GF-D8 (cell line): Measurements from ENCODE around the gene USP5.
A peak's percentile ranks its signal among the peaks of the same experiment; 100 is the strongest.
"Not testable (repeated sequence)": the region's sequence is repeated elsewhere in the genome, so short reads cannot be mapped to it uniquely, and the experiment has no call there.

Experiments
- DNase-seq: peaks from one replicate; lab custom pipeline; 2025; lab: John Stamatoyannopoulos, UW

USP5 gene

DNA sequence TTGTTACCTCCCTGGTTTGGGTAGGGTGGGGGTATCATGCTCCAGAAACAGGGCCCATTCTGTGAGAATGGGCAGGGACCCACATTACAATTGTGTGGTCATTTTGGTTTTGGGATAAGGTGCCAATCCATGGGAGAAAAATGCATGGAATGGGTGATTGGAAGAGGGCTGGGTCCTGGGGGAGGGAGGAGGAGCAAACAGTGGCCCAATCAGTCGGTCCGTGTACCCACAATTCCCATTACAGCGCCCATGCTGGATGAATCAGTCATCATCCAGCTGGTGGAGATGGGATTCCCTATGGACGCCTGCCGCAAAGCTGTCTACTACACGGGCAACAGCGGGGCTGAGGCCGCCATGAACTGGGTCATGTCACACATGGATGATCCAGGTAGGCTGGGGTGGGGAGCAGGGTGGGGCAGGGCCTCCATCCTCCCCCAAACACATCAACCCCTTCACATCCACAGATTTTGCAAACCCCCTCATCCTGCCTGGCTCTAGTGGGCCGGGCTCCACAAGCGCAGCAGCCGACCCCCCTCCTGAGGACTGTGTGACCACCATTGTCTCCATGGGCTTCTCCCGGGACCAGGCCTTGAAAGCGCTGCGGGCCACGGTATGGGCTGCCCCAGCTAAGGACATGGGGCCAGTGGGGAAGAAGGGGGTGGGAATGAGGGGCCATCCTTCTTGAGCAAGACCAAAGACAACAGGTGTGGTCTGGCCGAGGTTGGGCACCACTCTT, 11.8 kb downstream of the USP5 start:
- no peak for DNase-seq

DNA sequence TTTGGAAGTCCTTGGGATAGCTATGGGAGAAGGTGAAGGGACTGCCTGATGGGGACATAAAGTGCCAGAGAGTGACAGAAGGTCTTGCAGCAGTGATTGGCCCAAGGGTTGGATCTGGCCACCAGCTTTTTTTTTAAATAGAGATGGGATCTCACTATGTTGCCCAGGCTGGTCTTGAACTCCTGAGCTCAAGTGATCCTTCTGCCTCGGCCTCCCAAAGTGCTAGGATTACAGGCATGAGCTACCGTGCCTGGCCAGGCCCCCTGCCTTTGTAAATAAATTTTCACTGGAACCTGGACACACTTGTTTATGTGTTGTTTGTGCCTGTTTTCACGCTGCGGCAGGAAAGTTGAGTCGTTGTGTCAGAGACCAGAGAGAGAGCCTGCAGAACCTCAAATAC, 13.4 kb downstream of the USP5 start:
- not testable (repeated sequence) for DNase-seq

DNA sequence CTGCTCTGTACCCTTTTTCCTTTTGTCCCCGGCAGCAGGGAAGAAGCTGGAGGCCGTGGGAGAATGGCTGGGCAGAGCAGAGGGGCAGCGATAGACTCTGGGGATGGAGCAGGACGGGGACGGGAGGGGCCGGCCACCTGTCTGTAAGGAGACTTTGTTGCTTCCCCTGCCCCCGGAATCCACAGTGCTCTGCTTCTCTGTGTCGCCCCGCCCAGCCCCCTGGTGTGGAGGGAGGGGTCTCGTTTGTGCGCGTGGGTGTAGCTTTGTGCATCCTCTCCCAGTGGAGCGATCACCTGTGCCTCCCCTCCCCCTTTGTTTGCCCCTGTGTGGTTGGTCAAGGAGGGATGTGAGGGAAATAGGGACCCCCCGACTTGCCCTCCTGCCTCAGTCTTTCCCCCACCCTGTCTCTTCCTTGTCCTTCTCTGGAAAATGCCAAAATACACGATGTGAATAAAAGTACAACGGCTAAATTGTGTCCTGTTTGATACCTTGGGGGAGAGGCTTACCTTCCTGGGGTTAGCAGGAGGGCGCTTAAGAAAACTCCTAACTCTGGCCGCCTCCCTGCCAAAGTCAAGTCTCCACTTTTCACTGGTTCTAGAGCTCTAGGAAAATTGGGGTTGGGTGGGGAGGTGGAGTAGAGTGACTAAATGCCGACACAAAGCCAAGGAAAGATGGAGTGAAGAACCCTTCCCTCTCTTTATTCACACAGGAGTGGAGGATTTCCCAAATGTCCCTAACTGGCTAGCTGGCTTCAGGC, 14.4 kb downstream of the USP5 start:
- no peak for DNase-seq

DNA sequence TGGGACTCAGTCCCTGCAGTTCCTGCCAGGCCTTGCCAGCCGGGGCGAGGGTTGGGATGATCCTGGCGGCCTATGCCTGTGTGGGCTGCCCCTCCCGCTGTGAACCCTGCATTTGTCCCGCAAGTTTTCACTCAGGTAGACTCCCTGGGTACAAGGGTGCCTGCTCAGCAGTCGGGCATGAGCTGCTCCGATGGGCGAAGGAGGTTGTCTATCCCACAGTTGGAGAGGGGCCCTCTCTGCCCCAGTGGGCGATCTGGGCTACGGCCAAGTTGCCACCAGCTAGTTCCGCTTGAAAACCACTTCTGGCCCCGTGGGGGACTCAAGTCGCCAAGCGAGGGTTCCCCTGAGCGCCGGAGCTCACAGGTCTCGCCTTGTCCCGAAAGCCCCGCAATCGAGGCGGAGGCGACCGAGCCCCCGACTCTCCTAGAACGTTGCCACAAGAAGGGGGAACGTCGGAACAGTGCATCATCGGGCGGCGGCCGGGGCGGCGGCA, 15.0 kb downstream of the USP5 start:
- DNase-seq = no peak

DNA sequence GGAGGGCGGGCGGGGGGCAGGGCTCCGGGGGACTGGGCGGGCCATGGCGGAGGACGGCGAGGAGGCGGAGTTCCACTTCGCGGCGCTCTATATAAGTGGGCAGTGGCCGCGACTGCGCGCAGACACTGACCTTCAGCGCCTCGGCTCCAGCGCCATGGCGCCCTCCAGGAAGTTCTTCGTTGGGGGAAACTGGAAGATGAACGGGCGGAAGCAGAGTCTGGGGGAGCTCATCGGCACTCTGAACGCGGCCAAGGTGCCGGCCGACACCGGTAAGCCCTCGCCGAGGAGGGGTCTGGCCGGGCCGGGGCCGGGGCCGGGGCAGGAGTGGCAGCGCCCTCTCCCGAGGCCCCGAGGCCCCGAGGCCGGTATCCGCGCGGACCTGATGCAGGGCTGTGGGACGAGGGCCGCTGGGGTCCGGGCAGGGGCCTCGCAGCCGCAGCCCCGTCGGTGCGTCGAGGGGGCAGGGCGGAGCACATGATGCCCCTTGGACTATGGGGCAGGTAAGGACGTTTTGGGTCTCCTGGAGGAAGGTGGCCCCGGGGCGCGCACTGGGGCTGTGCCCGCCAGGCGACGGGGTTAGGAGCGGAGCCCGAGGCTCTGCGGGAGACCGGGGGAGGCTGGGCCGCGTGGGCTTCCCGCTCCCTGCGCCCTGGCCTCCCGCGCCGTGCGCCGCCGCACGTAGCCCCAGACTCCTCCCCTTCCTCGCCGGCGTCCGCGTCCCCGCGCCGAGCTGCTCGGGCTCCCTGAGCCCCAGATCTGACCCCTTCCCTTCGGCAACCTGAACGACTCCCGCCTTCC, 15.7 kb downstream of the USP5 start, which contains the start of gene TPI1:
Gene TPI1, plus strand, starts transcription at position 119 of the 798 bp plus-strand sequence. Its CDS starts 36 bp downstream, at position 155.
- peak; percentile 51 for DNase-seq

DNA sequence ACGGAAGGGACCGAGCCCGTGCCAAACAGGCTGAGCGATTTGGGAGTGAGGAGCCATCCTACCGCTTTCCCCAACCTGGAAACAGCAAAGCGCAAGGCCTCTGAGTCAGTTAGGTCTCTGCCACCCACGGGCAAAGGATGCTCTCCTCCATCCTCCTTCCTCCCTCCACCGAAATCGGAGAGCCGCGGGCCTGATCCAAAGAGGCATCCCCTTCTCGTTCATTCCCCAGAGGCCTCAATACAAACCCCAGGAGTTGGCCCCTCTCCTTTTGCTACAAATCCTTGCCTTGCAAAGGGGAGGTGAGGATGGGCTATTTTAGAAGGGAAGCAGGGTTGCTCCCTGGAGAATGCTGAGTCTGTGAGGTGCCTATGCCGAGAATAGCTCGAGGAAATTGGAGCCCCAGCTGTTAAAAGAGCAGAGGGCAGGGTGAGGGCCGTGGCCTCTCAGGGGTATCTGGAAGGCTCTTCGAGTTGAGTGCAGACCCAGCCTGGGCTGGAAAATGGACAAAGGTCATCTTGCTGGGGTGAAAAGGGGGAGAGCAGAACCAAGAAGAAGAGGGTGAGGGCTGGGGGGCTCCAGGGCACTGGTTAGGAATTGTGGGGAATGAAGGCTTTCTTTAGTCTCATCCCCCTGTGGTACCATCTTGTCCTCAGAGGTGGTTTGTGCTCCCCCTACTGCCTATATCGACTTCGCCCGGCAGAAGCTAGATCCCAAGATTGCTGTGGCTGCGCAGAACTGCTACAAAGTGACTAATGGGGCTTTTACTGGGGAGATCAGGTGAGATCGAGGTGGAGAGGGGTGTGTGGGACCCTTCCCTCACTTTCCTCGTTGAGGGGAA, 16.5 kb downstream of the USP5 start:
- DNase-seq = no peak

DNA sequence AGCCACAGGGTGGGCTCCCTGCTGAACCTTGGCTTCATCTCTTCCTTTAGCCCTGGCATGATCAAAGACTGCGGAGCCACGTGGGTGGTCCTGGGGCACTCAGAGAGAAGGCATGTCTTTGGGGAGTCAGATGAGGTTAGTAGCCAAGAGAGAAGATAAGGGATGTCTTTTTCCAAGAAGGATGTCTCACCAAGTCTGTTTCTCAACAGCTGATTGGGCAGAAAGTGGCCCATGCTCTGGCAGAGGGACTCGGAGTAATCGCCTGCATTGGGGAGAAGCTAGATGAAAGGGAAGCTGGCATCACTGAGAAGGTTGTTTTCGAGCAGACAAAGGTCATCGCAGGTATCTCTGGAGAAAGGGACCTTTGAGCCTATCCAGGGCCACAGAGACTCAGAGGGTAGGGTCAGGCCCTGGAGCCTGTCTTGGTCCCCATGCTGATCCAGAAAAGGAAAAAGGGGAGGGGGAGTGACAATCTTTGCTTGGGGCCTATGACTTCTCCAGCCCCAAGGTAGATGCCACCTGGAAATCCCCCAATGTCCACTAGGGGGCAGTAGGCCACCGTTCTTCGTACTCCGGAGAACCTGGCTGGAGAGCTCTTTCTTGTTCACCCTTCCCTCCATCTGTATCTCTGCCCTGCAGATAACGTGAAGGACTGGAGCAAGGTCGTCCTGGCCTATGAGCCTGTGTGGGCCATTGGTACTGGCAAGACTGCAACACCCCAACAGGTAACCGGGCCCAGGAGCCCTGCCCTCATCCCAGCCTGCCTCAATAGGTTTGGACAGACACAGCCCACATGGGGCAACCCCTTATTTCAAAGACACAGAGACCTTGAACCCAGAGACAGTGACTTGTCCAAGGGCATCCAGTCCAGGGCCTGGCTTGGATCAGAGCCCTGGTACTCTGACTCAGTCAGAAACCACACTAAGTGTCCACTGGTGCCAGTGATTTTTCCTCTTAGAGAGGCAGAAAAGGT, 17.4 kb downstream of the USP5 start:
- no peak for DNase-seq

DNA sequence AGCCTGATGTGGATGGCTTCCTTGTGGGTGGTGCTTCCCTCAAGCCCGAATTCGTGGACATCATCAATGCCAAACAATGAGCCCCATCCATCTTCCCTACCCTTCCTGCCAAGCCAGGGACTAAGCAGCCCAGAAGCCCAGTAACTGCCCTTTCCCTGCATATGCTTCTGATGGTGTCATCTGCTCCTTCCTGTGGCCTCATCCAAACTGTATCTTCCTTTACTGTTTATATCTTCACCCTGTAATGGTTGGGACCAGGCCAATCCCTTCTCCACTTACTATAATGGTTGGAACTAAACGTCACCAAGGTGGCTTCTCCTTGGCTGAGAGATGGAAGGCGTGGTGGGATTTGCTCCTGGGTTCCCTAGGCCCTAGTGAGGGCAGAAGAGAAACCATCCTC, 18.4 kb downstream of the USP5 start:
- DNase-seq = not testable (repeated sequence)

DNA sequence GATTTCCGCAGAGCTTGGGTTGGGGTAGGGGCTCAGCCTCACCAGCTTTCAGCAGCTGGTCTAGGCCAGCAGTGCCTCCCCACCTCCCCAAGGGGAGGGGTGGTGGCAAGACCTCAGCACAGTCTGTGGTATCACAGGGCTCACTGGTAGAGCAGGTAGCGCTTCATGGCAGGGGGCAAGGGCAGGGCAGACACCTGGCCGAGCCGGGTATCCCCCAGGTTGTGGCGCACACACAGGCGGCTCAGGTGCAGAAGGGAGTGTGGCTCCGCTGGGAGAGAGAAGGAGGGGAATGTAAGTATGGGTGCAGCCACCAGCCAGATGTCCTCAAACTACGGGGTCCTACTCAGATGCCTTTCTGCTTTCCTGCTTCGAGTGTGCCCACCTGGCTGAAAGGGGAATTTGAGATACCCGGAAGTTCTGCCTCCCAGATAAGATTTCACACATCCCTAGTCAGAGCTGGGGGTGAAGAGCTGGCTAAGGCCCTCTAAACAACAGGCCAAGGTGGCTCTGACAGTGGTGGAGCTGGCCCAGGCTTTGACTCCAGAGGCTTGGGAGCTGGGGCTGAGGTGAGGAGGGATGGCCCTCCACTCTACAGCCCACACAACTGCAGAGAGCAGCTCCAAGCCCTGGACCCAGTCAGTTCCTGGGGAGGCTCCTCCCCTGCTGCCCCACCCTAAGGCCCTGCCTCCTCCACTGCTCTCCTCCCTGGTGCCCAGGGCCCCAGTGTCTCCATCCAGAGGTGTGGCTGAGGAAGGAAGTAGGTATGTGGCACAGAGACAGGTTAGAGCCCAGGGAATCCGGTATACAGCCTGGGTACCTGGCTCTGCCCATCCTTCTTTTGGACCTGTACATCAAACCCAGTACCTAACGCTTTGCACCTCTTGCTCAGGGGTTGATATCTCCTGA, 19.4 kb downstream of the USP5 start:
- no peak for DNase-seq

DNA sequence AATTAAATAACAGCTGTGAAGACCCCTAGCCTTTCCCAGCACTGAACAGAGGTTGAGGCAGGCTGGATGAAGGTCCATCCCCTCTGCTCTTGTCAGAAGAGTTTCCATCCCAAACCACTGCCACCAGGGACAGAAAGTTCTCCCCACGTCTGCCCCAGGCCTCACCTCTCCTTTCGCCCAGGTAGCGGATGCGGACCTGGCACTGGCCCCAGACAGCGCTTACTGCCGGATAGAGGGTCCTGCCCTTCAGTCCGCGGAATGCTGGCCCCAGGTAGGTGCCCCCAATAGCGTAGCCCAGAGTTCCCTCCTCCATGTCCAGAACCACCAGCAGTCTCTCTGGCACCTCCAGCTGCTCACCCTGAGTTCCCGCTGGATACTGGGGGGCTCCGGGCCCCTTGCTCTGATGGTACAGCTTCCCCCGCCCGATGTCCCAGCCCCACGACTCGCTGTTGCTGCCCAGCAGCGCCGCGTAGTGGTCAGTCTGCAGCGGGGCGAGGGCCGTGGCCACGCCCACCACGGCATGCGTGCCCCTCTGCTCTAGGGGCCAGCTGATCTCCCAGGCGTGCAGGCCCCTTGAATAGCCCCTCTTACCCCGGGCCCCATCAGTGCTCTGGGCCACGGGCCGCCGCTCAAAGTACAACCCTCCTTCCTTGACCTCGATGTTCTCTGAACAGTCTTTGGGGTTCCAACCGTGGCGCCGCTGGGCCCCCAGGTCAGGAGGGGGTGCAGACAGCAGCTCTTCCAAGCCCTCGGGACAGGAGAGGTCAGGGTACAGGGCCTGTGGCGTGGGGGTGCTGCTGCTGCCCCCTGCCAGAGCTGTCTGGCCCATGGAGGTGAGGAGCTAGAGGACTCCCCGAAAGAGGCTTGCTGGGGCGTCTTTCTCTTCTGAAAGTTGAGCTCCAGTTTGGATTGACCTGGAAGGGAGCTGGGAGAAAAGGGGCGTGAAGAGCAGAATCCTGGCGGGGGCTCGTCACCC, 20.4 kb downstream of the USP5 start:
- peak; percentile 23 for DNase-seq

DNA sequence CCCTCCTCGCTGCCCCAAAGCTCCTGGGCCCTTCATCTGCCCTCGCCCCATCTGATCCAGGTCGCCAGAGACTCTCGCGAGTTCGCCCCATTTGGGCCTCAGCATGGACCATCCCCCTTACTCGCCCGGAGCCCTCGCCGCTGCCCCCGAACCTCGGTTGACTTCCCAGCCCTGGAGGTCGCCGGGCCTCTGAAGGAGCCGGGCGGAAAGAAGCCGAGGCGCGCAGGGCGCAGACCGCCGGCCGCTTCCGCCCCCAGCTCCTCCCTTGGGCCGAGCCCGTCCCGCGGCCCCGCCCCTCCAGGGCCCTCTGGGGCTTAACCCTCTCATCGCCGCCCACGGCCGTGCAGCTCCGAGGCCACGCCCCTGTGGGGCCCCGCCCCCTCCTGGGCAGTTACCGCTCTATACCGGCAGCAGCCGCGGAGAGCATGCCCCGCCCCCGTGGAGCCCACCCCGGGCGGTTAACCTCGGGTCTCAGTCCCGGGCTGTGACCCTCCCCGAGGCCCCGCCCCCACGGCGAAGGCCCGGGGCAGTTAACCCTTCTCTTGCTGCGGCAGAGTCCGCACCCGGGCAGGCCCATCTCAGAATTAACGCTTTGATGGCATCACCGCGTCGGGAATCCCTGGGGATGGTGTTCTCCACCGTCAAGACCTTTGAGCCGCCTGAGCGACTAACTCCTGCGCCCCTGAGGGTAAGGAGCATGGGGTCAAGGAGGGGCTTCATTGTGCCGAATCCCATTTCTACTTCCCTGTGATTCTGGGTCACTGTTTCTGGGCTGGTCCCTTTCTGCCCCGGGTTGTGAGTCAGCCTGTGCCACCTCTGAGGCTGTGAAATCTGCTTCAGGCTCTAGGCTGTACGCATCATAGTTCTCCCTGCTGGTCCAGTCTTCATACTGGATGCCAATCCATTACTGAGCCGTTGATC, 21.4 kb downstream of the USP5 start, which contains the start of gene SPSB2:
Gene SPSB2, minus strand, starts transcription at position 210 of the 921 bp plus-strand sequence. CDS start 402 bp downstream, outside the sequence.
- DNase-seq = peak; percentile 79

DNA sequence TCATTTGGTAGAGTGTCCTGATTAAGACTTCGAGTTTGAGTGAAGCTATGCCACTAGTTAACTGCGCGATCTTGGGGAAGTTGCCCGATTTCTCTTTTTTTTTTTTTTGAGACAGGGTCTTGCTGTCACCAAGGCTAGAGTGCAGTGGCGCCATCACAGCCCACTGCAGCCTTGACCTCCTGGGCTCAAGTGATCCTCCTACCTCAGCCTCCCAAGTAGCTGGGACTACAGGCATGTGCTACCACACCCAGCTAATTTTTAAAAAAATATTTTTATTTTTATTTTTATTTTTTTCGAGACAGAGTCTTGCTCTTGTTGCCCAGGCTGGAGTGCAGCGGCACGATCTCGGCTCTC, 22.0 kb downstream of the USP5 start:
- DNase-seq = not testable (repeated sequence)

DNA sequence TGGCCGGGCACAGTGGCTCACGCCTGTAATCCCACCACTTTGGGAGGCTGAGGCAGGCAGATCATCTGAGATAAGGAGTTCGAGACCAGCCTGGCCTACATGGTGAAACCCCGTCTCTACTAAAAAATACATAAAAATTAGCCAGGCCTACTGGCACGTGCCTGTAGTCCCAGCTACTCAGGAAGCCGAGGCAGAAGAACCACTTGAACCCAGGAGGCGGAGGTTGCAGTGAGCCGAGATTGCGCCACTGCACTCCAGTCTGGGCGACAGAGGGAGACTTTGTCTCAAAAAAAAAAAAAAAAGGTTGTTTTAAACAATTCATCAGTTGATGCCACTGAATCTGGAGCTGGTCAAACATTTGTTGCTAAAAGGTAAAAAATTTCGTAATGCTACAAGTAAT, 27.9 kb downstream of the USP5 start:
- DNase-seq = not testable (repeated sequence)

DNA sequence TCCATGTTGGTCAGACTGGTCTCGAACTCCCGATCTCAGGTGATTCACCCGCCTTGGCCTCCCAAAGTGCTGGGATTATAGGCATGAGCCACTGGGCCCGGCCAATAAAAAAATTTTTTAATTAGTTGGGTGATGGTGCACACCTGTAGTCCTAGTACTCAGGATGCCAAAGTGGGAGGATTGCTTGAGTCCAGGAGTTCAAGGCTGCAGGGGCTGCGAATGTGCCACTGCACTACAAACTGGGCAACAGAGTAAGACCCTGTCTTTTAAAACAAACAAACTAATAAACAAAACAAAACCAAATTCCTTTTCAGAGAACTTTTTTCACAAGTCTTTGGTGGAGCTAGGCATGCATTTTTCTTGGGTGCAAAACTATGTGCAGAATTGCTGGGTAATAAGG, 31.3 kb downstream of the USP5 start:
- no peak for DNase-seq

DNA sequence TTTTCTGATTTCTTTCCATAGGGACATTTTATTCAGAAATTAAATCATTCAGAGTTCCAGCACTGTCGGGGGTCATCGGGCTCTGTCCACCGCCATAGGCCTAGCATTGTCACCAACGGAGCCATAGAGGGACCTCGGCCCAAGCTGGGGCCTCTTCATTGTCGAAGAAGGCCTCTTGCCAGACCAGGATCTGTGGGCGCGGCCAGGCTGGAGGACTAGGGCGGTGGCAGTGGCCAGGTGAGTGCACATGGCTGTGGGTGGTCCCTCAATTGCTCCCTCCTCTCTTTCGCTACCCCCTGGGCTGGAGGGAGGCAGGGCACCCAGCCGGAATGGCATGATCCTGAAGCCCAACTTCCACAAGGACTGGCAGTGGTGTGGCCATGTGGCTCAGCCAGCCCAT, 31.7 kb downstream of the USP5 start:
- no peak for DNase-seq

DNA sequence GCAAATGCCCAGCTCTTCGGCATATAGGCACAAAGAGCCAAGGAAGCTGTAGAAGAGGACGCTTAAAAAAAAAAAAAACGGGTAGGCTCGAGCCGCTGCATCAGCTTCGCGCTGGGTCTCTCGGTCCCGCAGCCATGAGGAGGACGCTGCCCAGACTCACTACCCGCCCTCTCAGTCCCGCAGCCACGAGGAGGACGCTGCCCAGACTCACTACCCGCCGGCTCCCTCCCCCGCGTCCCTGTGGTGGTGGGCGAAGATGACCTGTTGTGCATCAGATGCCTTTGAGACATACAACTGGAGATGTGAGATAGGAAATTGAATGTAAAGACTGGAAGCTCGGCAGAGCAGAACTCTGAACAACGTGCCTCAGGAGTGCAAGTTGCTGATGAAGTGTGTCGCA, 32.6 kb downstream of the USP5 start:
- no peak for DNase-seq
